ENCODE results near the gene ADCY5. TPM values are rescaled to one million over a fixed set of nuclear protein-coding genes. Genes with fewer than 3 reads are reported as not detected.

Gene ADCY5
- total RNA-seq, 4 donors from 2014 or later: 119 to 251 (median 185) TPM

- Histone ChIP-seq H3K4me3 (no peak overlapping the region), H3K27ac (peak overlapping the region; percentile 92 to 99 (median 92)), H3K9me3 (no peaks in the 10 kb centered on the region), H3K4me1 (peaks cover 14 to 100% (median 25%) of the 10 kb centered on the region in 3 donors), H3K27me3 (no peaks in the 10 kb centered on the region), H3K36me3 (no peaks in the 10 kb centered on the region)
- ATAC-seq: no peak
- no peak for TF ChIP-seq CTCF (IDR thresholded peaks at IDR 0.05)
- 60% methylated on average over 1 of the region's 3 CpGs; no CpG with 5 or more reads in 1 of the 2 donors for WGBS, 2 donors (ENCODE audit: low coverage in 1 of 2)
Measured at GRCh38 chr3:123380261-123380660, 68.6 kb downstream of the ADCY5 start.

GRCh38 chr3:123379041-123379830 is 69.7 kb downstream of the ADCY5 start:
- 60 to 64% methylated on average over 2 to 4 of the region's 11 CpGs for WGBS, 2 donors (ENCODE audit: low coverage in 1 of 2)
- no peak overlapping the region for H3K4me3 ChIP-seq
- H3K27ac ChIP-seq: peak overlapping the region; percentile 92 to 99 (median 92)
- no peaks in the 10 kb centered on the region for H3K36me3 ChIP-seq
- ATAC-seq: peak; percentile 14
- H3K27me3 ChIP-seq: no peaks in the 10 kb centered on the region
- H3K4me1 ChIP-seq: peaks cover 13 to 100% (median 25%) of the 10 kb centered on the region in 3 donors
- TF ChIP-seq CTCF (IDR thresholded peaks at IDR 0.05) (no peak), POLR2A (IDR thresholded peaks at IDR 0.05) (no peak)
- no peaks in the 10 kb centered on the region for H3K9me3 ChIP-seq

- Histone ChIP-seq H3K9me3 (no peaks in the 10 kb centered on the region), H3K36me3 (no peaks in the 10 kb centered on the region), H3K4me1 (peaks cover 11 to 100% (median 27%) of the 10 kb centered on the region in 3 donors), H3K27me3 (no peaks in the 10 kb centered on the region), H3K27ac (peak overlapping the region; percentile 92 to 99 (median 92)), H3K4me3 (no peak overlapping the region)
- no peak for ATAC-seq
- 58 to 75% methylated on average over 1 to 2 of the region's 8 CpGs for WGBS, 2 donors (ENCODE audit: low coverage in 1 of 2)
- no peak for TF ChIP-seq POLR2A (IDR thresholded peaks at IDR 0.05)
- no peak for TF ChIP-seq CTCF (IDR thresholded peaks at IDR 0.05)
- TF ChIP-seq POLR2AphosphoS5 (IDR thresholded peaks at IDR 0.05): no peak
- no peak for TF ChIP-seq EP300 (IDR thresholded peaks at IDR 0.05)
Measured at GRCh38 chr3:123378409-123378915, 70.4 kb downstream of the ADCY5 start.

- no peak for ATAC-seq
- Histone ChIP-seq H3K27me3 (no peaks in the 10 kb centered on the region), H3K36me3 (no peaks in the 10 kb centered on the region), H3K27ac (peak overlapping the region; percentile 92 to 99 (median 92)), H3K4me1 (peaks cover 16 to 100% (median 32%) of the 10 kb centered on the region in 3 donors), H3K4me3 (no peak overlapping the region), H3K9me3 (no peaks in the 10 kb centered on the region)
- TF ChIP-seq POLR2AphosphoS5 (IDR thresholded peaks at IDR 0.05): no peak
- TF ChIP-seq CTCF (IDR thresholded peaks at IDR 0.05): no peak
- TF ChIP-seq POLR2A (IDR thresholded peaks at IDR 0.05): no peak
- TF ChIP-seq EP300 (IDR thresholded peaks at IDR 0.05): no peak
- 0 to 26% methylated on average over 1 to 2 of the region's 2 CpGs for WGBS, 2 donors (ENCODE audit: low coverage in 1 of 2)
Measured at GRCh38 chr3:123377243-123377740, 71.6 kb downstream of the ADCY5 start.
